Keratinocyte (primary cell): ENCODE results near the gene SURF4. TPM values are rescaled to one million over a fixed set of nuclear protein-coding genes. Genes with fewer than 3 reads are reported as not detected.

Experiments used
- DNase-seq: peaks from one replicate; pipeline ENCODE4 v3.0.0-alpha.2; 2011; ENCODE audit warnings: low read depth, missing footprints, low spot score
- FAIRE-seq: peaks from 2 replicates; lab custom pipeline; 2011; peaks lifted over from hg19 to GRCh38; lab: Jason Lieb, UNC
- H2AFZ ChIP-seq: 2 replicates; pipeline ENCODE4 v1.6.0; 2012; ENCODE audit warnings: low read length, control low read depth, inconsistent platforms; ENCODE audit not compliant: control insufficient read depth
- H3K27ac ChIP-seq: 2 replicates; pipeline ENCODE4 v1.5.1; 2011; ENCODE audit warnings: low read length; ENCODE audit not compliant: control insufficient read depth, insufficient read depth
- H3K27me3 ChIP-seq: 3 replicates; pipeline ENCODE4 v1.6.0; 2011; ENCODE audit warnings: low read length; ENCODE audit not compliant: control insufficient read depth, insufficient read depth; ENCODE audit errors: extremely low read depth
- H3K36me3 ChIP-seq, 2 experiments: 2 replicates in 1 of 2; 3 replicates in 1 of 2; pipeline ENCODE4 v1.5.1; 2011; ENCODE audit warnings: low read length in 2 of 2, mild to moderate bottlenecking in 1 of 2; ENCODE audit not compliant: control insufficient read depth in 2 of 2, insufficient read depth in 2 of 2; ENCODE audit errors: extremely low read depth in 1 of 2
- H3K4me1 ChIP-seq: 3 replicates; pipeline ENCODE4 v1.5.1; 2011; ENCODE audit warnings: low read length; ENCODE audit not compliant: control insufficient read depth, insufficient read depth; ENCODE audit errors: extremely low read depth
- H3K4me2 ChIP-seq: 3 replicates; pipeline ENCODE4 v1.6.0; 2011; ENCODE audit warnings: low read depth, low read length; ENCODE audit not compliant: control insufficient read depth, insufficient read depth; ENCODE audit errors: extremely low read depth
- H3K4me3 ChIP-seq, 3 experiments: fragments of 200-600 bp in 1 of 3; sonication (generic) in 1 of 3; 2 replicates in 2 of 3; 3 replicates in 1 of 3; pipeline ENCODE4 v1.5.1; 2011 to 2016; ENCODE audit warnings: low read length in 3 of 3, mild to moderate bottlenecking in 3 of 3, control low read depth in 2 of 3, inconsistent platforms in 1 of 3, low read depth in 1 of 3, mixed read lengths in 1 of 3, mixed run types in 1 of 3, moderate library complexity in 1 of 3; ENCODE audit not compliant: control insufficient read depth in 2 of 3, insufficient read depth in 2 of 3; ENCODE audit errors: extremely low read depth in 1 of 3
- H3K79me2 ChIP-seq: 2 replicates; pipeline ENCODE4 v1.6.0; 2012; ENCODE audit warnings: low read length; ENCODE audit not compliant: control insufficient read depth, insufficient read depth
- H3K9ac ChIP-seq: 3 replicates; pipeline ENCODE4 v1.6.0; 2011; ENCODE audit warnings: low read length; ENCODE audit not compliant: control insufficient read depth, insufficient read depth; ENCODE audit errors: extremely low read depth
- H3K9me1 ChIP-seq: 3 replicates; pipeline ENCODE4 v1.6.0; 2011; ENCODE audit warnings: low read length; ENCODE audit not compliant: control insufficient read depth, insufficient read depth; ENCODE audit errors: extremely low read depth
- H3K9me3 ChIP-seq: 2 replicates; pipeline ENCODE4 v1.5.1; 2012; ENCODE audit warnings: low read depth, low read length; ENCODE audit not compliant: control insufficient read depth
- H4K20me1 ChIP-seq: 3 replicates; pipeline ENCODE4 v1.6.0; 2011; ENCODE audit warnings: low read length; ENCODE audit not compliant: control insufficient read depth, insufficient read depth; ENCODE audit errors: extremely low read depth
- CTCF ChIP-seq, 3 experiments: IDR thresholded peaks in 1 of 3; conservative IDR thresholded peaks in 1 of 3; optimal IDR thresholded peaks in 1 of 3; 2 replicates in 2 of 3; 3 replicates in 1 of 3; pipeline versions ENCODE3 to v1.5.1; 2011; ENCODE audit warnings: low read length in 3 of 3, mild to moderate bottlenecking in 3 of 3, moderate library complexity in 2 of 3, control low read depth in 1 of 3, inconsistent platforms in 1 of 3; ENCODE audit not compliant: insufficient read depth in 2 of 3; ENCODE audit errors: extremely low read depth in 1 of 3
- EZH2 ChIP-seq: IDR thresholded peaks from one replicate; pipeline ENCODE4 v1.6.1; 2012; ENCODE audit warnings: inconsistent platforms, mild to moderate bottlenecking, low read length, moderate library complexity
- dilution Hi-C: fragments of 300-500 bp; cut with MboI; formaldehyde crosslinking; loops from one replicate; pipeline ENCODE4 v1.7.0; 2020; ENCODE audit warnings: low sequenced_read_pairs; ENCODE audit not compliant: extremely low pct_ligation_motif_present
- polyA plus RNA-seq, 5 experiments: library from polyadenylated mRNA; depleted of rRNA in 3 of 5; stranded (reverse) in 3 of 5; stranded (forward) in 1 of 5; unstranded in 1 of 5; fragments of >200 nt; gene quantifications; 1 replicate in 1 of 5; 2 replicates in 3 of 5; 3 replicates in 1 of 5; pipeline versions ENCODE4 v1.2.1 to v1.2.3, GENCODE V29; 2011 to 2012; ENCODE audit warnings: missing spikeins in 2 of 5, low read depth in 1 of 5, low replicate concordance in 1 of 5

SURF4 gene
- polyA plus RNA-seq, 1 donor (not counting 4 experiments of a cell fraction or from before 2014, with no cell fraction given): 153 TPM

DNA sequence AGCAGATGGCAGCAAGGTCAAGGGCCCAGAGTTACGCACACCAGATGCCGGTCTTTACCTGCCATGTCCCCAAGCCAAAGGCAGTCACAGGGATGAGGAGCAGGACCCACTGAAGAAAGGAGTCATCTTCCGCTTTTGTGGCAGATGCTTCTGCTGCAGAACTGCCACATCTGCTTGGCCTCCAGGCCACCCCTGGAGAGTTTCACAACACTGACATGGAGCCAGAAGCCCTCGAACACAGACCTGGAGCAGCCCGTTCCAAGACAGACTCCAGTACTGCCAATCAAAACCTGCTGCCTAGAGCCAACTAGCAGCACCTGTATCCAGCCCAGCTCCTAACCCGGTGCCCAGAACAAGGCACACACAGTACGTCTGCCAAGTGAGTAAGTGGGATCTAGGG lies 21.1 kb downstream of the SURF4 start:
- DNase-seq: no peak
- Histone ChIP-seq H3K36me3 (peaks cover 31 to 34% of the 10 kb centered on the region in 2 experiments), H3K27ac (no peak overlapping the region), H3K79me2 (peaks cover 38% of the 10 kb centered on the region), H3K27me3 (no peaks in the 10 kb centered on the region), H3K4me1 (peaks cover 24% of the 10 kb centered on the region), H4K20me1 (peaks cover 9% of the 10 kb centered on the region), H3K9me3 (no peaks in the 10 kb centered on the region), H2AFZ (no peak overlapping the region), H3K9ac (no peak overlapping the region), H3K9me1 (no peaks in the 10 kb centered on the region), H3K4me2 (no peak overlapping the region), H3K4me3 (no peak overlapping the region)
- no peak for TF ChIP-seq CTCF (optimal IDR thresholded peaks at IDR 0.05 in 1 of 3, IDR thresholded peaks at IDR 0.05 in 1 of 3, conservative IDR thresholded peaks at IDR 0.05 in 1 of 3; ENCODE audit: extremely low read depth in 1 of 3, insufficient read depth in 2 of 3, low read length in 3 of 3)
- TF ChIP-seq EZH2: no peak
- FAIRE-seq: no peak
- dilution Hi-C loops: no loop called here

- H3K27ac ChIP-seq: no peak overlapping the region
- H3K79me2 ChIP-seq: peaks cover 43% of the 10 kb centered on the region
Observed at GRCh38 chr9:133353548-133353947, 22.3 kb downstream of the SURF4 start.

More at GRCh38 chr9:133353548-133353947, 22.3 kb downstream of the SURF4 start:
- FAIRE-seq: no peak
- peaks cover 37 to 40% of the 10 kb centered on the region in 2 experiments for H3K36me3 ChIP-seq
- no peak overlapping the region for H3K4me2 ChIP-seq
- TF ChIP-seq EZH2 (no peak), CTCF (optimal IDR thresholded peaks at IDR 0.05 in 1 of 3, IDR thresholded peaks at IDR 0.05 in 1 of 3, conservative IDR thresholded peaks at IDR 0.05 in 1 of 3; ENCODE audit: extremely low read depth in 1 of 3, insufficient read depth in 2 of 3, low read length in 3 of 3) (no peak)
- H3K4me3 ChIP-seq: no peak overlapping the region
- H3K9ac ChIP-seq: no peak overlapping the region
- dilution Hi-C loops: no loop called here
- DNase-seq: no peak
- H4K20me1 ChIP-seq: peaks cover 9% of the 10 kb centered on the region
- no peaks in the 10 kb centered on the region for H3K27me3 ChIP-seq
- peaks cover 32% of the 10 kb centered on the region for H3K4me1 ChIP-seq
- H3K9me1 ChIP-seq: no peaks in the 10 kb centered on the region
- H3K9me3 ChIP-seq: no peaks in the 10 kb centered on the region
- no peak overlapping the region for H2AFZ ChIP-seq
